Endodermal cell (in vitro differentiated cells): Measurements from ENCODE around the gene VAV2. TPM values are rescaled to one million over a fixed set of nuclear protein-coding genes. Genes with fewer than 3 reads are reported as not detected.

Experiments
- DNase-seq: peaks from one replicate; pipeline ENCODE4 v3.0.0-alpha.2; 2017
- H3K27ac ChIP-seq: 2 replicates; pipeline ENCODE4 v1.5.1; 2013; ENCODE audit warnings: mild to moderate bottlenecking, low read depth, low read length, moderate library complexity
- H3K27me3 ChIP-seq: 2 replicates; pipeline ENCODE4 v1.6.1; 2013; ENCODE audit warnings: mild to moderate bottlenecking, low read length, moderate library complexity; ENCODE audit not compliant: insufficient read depth, control insufficient read depth, poor library complexity, severe bottlenecking
- H3K36me3 ChIP-seq: 2 replicates; pipeline ENCODE4 v1.7.0; 2013; ENCODE audit warnings: mild to moderate bottlenecking, low read length, moderate library complexity; ENCODE audit not compliant: control insufficient read depth, insufficient read depth
- H3K4me1 ChIP-seq: one replicate; pipeline ENCODE4 v1.7.0; 2013; ENCODE audit warnings: low read length; ENCODE audit not compliant: control insufficient read depth, insufficient read depth
- H3K4me3 ChIP-seq: 2 replicates; pipeline ENCODE4 v1.5.1; 2013; ENCODE audit warnings: mild to moderate bottlenecking, low read length, moderate library complexity
- H3K9ac ChIP-seq: 2 replicates; pipeline ENCODE4 v1.6.1; 2013; ENCODE audit warnings: mild to moderate bottlenecking, low read length, moderate library complexity; ENCODE audit not compliant: poor library complexity, severe bottlenecking; ENCODE audit errors: extremely low read depth
- H3K9me3 ChIP-seq: 2 replicates; pipeline ENCODE4 v1.6.1; 2013; ENCODE audit warnings: mild to moderate bottlenecking, low read length, moderate library complexity; ENCODE audit not compliant: control insufficient read depth
- H3K27ac Mint-ChIP-seq: 2 replicates; pipeline ENCODE4 v1.8.0; 2020; ENCODE audit warnings: mixed read lengths
- H3K27me3 Mint-ChIP-seq: 2 replicates; pipeline ENCODE4 v1.8.0; 2021; ENCODE audit warnings: mild to moderate bottlenecking, mixed read lengths; ENCODE audit not compliant: insufficient read depth
- H3K36me3 Mint-ChIP-seq: 2 replicates; pipeline ENCODE4 v1.8.0; 2020; ENCODE audit warnings: low read depth, mixed read lengths
- H3K4me1 Mint-ChIP-seq: 2 replicates; pipeline ENCODE4 v1.8.0; 2020; ENCODE audit warnings: mixed read lengths
- H3K4me3 Mint-ChIP-seq: 2 replicates; pipeline ENCODE4 v1.8.0; 2020; ENCODE audit warnings: mild to moderate bottlenecking, moderate library complexity, mixed read lengths
- H3K9me3 Mint-ChIP-seq: 2 replicates; pipeline ENCODE4 v1.8.0; 2020; ENCODE audit warnings: mild to moderate bottlenecking, mixed read lengths
- WGBS, 2 experiments: methylation state at CpG; one replicate each; pipeline versions ENCODE4 v1.1.5 to v1.1.7; 2013; ENCODE audit warnings: missing lambda C conversion rate in 2 of 2, mixed read lengths in 1 of 2; ENCODE audit not compliant: insufficient coverage in 1 of 2, insufficient read length in 1 of 2; 5-methylcytosine and 5-hydroxymethylcytosine counted together
- total RNA-seq, 2 donors: library from RNA; stranded (reverse); fragmentation: NEBNext Ultra II Directional in 1 of 2; extraction: Animal tissue kit (Norgen Biotek cat#: 25700) in 1 of 2; gene quantifications; 2 replicates in 1 of 2; 3 replicates in 1 of 2; pipeline ENCODE4 v1.2.1, GENCODE V29; 2021
- TF ChIP-seq, protein P1 (sequence below): fragments of 200-600 bp; sonication (generic); conservative IDR thresholded peaks from 2 replicates; pipeline ENCODE4 v1.5.0; 2021; ENCODE audit warnings: antibody characterized with exemption, mild to moderate bottlenecking

VAV2 gene
- total RNA-seq, 2 donors from 2014 or later: 29.8 to 35.9 TPM

DNA sequence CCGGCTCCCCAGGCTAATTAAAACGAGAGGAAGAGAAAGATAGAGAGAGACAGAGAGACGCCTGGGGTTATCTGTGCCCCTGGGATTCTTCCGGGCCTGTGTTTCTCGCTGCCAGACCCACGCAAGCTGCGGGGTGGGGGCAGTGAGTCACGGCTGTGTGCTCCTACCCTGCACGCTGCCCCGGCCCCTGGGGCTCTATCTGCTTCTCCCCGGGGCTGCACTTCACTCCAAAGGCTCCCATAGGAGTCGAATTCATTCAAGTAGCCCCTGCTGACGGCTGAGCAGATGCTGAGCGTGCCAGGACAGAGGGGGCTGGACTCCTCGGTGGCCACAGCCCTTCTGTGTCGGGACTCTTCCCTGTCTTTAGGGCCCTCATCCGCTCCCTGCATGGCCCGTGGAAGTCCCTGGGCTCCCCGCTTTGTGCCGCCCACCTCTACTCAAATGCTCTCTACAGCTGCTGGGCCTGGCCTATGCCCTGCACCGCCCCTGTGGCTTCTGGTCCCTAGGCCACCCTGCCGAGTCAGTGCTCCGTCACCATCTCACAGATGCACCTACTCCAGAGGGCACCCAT lies 276.7 kb downstream of the VAV2 start:
- peak; percentile 43 for DNase-seq

DNA sequence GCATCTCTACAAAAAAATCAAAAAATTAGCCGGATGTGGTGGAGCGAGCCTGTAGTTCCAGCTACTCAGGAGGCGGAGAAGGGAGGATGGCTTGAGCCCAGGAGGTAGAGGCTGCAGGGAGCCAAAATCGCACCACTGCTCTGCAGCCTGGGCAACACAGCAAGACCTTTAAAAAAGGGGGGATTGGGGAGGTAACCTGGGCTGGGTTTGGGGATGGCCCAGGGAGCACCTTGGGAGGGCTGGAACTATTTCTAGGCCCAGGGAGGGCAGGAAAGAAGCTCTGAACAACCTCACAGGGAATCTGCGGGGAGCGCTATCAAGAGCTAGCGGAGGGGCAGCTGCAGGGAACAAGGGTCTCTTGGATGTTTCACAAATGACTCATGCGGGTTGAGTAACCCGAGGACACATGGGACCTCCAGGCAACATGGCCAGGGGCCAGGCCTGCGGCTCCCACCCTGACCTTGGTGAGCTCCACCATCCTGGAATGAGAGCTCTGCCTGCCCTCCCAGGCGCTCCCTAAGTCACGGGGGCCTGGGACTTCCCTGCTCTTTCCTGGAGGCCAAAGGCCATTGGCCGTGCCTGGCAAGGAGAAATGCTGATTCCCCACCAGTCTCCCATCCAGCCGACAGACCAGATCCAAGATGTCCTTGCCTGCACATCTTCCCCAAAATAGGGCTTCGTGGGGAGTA lies 277.4 kb downstream of the VAV2 start:
- Histone ChIP-seq H3K4me3 (no peak overlapping the region), H3K4me1 (no peaks in the 10 kb centered on the region), H3K27ac (no peak overlapping the region), H3K27me3 (no peaks in the 10 kb centered on the region), H3K36me3 (no peaks in the 10 kb centered on the region), H3K9me3 (no peaks in the 10 kb centered on the region), H3K9ac (no peak overlapping the region)
- H3K27ac Mint-ChIP-seq: peak overlapping the region; percentile 82
- H3K4me1 Mint-ChIP-seq: peaks cover 3% of the 10 kb centered on the region
- no peaks in the 10 kb centered on the region for H3K36me3 Mint-ChIP-seq
- peak; percentile 56 for DNase-seq
- no peaks in the 10 kb centered on the region for H3K9me3 Mint-ChIP-seq
- H3K27me3 Mint-ChIP-seq: no peaks in the 10 kb centered on the region
- TF ChIP-seq, protein P1, sequence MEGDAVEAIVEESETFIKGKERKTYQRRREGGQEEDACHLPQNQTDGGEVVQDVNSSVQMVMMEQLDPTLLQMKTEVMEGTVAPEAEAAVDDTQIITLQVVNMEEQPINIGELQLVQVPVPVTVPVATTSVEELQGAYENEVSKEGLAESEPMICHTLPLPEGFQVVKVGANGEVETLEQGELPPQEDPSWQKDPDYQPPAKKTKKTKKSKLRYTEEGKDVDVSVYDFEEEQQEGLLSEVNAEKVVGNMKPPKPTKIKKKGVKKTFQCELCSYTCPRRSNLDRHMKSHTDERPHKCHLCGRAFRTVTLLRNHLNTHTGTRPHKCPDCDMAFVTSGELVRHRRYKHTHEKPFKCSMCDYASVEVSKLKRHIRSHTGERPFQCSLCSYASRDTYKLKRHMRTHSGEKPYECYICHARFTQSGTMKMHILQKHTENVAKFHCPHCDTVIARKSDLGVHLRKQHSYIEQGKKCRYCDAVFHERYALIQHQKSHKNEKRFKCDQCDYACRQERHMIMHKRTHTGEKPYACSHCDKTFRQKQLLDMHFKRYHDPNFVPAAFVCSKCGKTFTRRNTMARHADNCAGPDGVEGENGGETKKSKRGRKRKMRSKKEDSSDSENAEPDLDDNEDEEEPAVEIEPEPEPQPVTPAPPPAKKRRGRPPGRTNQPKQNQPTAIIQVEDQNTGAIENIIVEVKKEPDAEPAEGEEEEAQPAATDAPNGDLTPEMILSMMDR: no peak
- H3K4me3 Mint-ChIP-seq: no peak overlapping the region
- 92 to 94% methylated on average over 7 to 15 of the region's 15 CpGs for WGBS, 2 experiments

More for the DNA sequence above, 276.7 kb downstream of the VAV2 start:
- TF ChIP-seq, protein P1: no peak
- no peaks in the 10 kb centered on the region for H3K4me1 ChIP-seq
- Mint-ChIP-seq H3K4me3 (no peak overlapping the region), H3K36me3 (no peaks in the 10 kb centered on the region), H3K27ac (peak overlapping the region; percentile 36), H3K9me3 (peaks cover 2% of the 10 kb centered on the region), H3K27me3 (no peaks in the 10 kb centered on the region), H3K4me1 (peaks cover 3% of the 10 kb centered on the region)
- no peaks in the 10 kb centered on the region for H3K36me3 ChIP-seq
- H3K9ac ChIP-seq: no peak overlapping the region
- H3K4me3 ChIP-seq: no peak overlapping the region
- WGBS, 2 experiments: 82 to 87% methylated on average over 17 to 23 of the region's 23 CpGs
- no peaks in the 10 kb centered on the region for H3K27me3 ChIP-seq
- no peak overlapping the region for H3K27ac ChIP-seq
- no peaks in the 10 kb centered on the region for H3K9me3 ChIP-seq

DNA sequence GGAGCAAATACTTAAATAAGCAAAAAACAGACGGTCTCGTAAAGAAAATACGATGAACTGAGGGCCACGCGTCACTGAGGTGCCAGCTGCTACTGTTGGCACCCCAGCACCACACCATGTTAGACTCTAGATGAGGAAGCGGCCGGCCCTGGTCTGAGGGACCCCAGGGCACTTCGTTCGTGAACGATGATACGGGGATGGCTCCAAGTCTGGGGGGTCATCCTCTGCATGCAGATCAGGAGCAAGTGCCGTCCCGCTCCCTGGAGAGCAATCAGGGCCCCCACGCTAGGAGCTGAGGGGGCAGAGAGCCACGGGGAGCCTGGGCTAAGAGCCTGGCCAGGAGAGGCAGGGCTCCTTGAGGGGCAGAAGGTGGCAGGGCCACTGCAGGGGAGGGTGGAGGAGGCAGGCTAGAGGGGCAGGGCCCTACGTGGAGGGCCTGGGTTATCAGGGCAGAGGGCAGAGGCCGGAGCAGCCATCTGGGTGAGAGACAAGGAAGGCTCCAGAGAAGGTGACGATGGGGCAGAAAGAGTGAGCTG lies 278.1 kb downstream of the VAV2 start:
- DNase-seq: peak; percentile 40
- H3K4me1 Mint-ChIP-seq: peaks cover 3% of the 10 kb centered on the region
- TF ChIP-seq, protein P1: no peak
- H3K4me3 ChIP-seq: no peak overlapping the region
- no peaks in the 10 kb centered on the region for H3K36me3 Mint-ChIP-seq
- H3K9me3 ChIP-seq: no peaks in the 10 kb centered on the region
- H3K36me3 ChIP-seq: no peaks in the 10 kb centered on the region
- no peaks in the 10 kb centered on the region for H3K27me3 ChIP-seq
- no peak overlapping the region for H3K4me3 Mint-ChIP-seq
- H3K9ac ChIP-seq: no peak overlapping the region
- H3K27me3 Mint-ChIP-seq: no peaks in the 10 kb centered on the region
- H3K27ac Mint-ChIP-seq: peak overlapping the region; percentile 35
- WGBS, 2 experiments: 84 to 91% methylated on average over 12 to 18 of the region's 18 CpGs
- no peaks in the 10 kb centered on the region for H3K9me3 Mint-ChIP-seq
- H3K4me1 ChIP-seq: no peaks in the 10 kb centered on the region
- H3K27ac ChIP-seq: no peak overlapping the region
